Stimulated activated CD8-positive, alpha-beta memory T cell treated with anti-CD3 and anti-CD28 coated beads, Interleukin-2, amount 100 ng/mL, for 1 hour (primary cell): ENCODE data around the gene RHOV.
A peak's percentile ranks its signal among the peaks of the same experiment; 100 is the strongest.

Experiments
- DNase-seq, 2 donors: peaks; one replicate each; pipeline ENCODE4 v3.0.0-alpha.2; 2020; ENCODE audit warnings: low read depth in 2 of 2

Gene RHOV

DNA sequence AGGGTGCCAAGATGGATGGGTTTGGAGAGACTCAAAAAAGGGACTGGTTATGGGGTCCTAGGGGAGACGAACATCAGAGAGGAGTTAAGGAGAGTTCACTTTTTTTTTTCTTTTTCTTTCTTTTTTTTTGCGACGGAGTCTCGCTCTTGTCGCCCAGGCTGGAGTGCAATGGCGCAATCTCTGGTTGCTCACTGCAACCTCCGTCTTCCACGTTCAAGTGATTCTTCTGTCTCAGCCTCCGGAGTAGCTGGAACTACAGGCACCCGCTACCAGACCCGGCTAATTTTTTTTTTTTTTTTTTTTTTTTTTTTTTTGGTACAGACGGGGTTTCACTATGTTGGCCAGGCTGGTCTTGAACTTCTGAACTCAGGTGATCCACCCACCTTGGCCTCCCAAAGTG is 29.0 kb downstream of the RHOV start:
- DNase-seq: no peak

DNA sequence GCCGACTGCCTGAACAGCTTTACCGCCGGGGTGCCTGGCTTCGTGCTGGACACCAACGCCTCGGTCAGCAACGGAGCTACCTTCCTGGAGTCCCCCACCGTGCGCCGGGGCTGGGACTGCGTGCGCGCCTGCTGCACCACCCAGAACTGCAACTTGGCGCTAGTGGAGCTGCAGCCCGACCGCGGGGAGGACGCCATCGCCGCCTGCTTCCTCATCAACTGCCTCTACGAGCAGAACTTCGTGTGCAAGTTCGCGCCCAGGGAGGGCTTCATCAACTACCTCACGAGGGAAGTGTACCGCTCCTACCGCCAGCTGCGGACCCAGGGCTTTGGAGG is 29.4 kb downstream of the RHOV start:
- DNase-seq: no peak

DNA sequence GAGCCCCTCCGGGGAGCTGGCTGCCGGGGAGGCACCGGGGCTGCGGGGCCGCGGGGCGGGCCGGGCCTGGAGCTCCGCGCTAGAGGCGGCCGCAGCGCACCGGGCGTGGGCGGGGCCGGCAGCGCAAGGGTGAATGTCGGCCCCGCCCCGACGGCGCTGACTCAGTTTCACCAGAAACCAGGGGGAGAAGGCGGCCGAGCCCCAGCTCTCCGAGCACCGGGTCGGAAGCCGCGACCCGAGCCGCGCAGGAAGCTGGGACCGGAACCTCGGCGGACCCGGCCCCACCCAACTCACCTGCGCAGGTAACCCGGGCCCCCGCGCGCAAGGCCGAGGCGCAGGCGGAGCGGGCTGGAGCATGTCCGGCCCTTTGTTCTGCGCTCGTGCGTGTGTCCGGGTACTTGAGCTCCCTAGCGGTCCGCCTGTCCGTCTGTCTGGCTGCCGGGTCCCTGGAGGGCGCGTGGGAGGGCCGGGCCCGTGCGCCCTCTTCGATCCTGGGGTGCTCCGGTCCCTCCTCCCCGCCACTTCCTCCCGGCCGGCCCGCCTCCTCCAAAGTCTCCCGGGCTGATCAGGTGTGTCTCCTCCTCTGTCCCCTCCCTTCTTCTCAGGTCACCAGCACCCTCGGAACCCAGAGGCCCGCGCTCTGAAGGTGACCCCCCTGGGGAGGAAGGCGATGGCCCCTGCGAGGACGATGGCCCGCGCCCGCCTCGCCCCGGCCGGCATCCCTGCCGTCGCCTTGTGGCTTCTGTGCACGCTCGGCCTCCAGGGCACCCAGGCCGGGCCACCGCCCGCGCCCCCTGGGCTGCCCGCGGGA is 29.9 kb downstream of the RHOV start, which contains the start of gene SPINT1:
SPINT1 (plus strand) TSS at position 164 of the 811 bp plus-strand sequence; CDS start at position 671, 507 bp downstream.
- DNase-seq: peak in 1 of 2 donors; percentile 39

DNA sequence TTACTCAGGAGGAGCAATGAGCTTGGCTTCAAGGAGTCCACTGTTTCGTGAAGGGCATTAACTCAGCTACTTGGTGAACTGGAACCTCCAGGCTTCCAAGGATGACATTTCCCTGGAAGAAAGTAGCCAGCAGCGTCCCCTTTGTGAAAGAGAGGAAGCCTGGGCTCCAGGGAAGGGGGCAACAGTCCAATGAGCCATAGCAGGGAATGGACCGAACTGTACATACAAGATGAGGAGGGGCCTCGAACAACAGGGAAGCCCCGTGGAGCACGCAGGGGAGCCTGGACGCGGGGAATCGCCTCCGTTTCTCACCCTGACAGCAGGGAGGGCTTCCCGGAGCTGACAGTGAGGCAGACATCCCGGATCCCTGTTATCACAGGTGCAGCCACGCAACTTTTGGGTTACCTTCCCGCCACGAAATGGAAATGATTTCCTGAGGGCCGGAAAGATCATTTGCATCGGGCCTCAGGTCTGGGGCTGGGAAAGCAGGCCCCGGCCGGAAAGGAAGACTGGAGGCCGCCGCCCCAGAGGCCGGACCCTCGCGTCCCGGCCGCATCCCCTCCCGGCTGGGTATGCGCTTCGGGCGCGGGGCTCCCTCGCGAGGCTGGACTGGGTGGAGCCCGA is 30.7 kb downstream of the RHOV start:
- DNase-seq: no peak

DNA sequence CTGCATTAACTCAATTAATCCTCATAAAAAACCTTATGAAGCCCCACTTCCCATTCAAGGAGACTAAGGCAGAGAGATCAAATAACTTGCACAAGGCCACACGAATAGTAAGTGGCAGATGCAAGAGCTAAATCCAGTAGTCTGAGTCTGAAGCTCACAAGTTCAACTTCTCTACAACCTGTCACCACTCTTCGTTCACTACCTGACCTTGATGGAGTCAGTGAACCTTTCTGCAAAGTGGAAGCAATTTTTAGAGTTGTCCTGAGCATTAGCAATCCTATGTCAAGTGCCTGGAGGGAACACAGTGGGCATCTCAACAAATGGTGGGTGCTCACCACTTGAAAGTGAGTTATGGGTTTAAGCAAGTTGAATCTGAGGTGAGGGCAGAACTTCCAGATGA is 32.3 kb downstream of the RHOV start:
- no peak for DNase-seq

DNA sequence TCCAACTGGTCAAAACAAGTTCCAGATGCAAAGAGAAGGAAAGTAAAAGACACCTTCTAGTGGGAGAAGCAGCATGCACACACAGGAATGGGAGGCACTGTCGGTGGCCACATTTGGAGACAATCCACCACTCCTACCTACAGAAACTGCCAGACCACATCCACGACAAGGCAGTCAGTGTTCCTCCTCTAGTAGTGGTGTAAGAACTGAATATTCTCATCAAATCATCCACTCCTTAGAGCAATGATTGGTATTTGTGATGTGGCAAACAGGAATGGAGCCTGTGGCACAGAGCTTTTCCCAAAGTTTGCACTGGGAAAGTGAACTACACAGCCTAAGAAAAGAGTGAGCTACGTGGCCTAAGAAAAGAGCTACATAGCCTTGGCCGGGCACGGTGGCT is 35.3 kb downstream of the RHOV start:
- DNase-seq: no peak

DNA sequence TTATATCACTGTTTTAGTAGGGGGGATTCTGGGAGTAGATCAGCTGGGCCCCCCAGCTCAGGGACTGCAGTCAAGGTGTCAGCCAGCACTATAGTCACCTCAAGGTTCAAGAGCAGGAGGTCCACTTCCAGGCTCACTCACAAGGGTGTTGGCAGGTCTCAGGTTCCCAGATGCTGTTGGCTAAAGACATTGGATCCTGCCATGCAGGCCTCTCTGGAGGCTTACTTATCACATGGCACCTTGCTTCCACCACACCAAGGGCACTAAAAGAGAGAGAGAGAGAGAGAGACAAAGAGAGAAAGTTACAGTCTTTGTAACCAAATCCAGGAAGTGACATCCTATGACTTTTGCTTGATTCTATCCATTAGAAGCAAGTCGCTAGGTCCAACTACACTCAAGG is 38.0 kb downstream of the RHOV start:
- no peak for DNase-seq

DNA sequence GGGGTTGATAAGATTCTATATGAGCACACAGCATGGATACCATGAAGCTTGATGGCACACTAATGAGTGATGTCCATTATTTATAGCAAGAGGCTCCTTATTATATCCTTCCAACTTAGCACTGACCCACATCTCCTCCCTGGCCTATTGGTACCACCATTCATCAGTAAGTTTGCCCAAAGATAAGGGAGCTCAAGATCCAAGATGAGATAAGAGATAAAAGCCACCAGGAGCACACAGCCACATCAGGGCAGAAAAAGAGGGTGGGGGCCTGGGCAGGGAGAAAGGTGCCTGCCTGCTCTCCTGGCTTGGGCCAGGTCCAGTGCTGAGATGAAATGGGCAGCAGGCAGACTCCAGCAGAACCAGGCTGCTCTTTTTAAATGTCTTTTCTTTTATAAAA is 41.1 kb downstream of the RHOV start:
- DNase-seq: no peak

DNA sequence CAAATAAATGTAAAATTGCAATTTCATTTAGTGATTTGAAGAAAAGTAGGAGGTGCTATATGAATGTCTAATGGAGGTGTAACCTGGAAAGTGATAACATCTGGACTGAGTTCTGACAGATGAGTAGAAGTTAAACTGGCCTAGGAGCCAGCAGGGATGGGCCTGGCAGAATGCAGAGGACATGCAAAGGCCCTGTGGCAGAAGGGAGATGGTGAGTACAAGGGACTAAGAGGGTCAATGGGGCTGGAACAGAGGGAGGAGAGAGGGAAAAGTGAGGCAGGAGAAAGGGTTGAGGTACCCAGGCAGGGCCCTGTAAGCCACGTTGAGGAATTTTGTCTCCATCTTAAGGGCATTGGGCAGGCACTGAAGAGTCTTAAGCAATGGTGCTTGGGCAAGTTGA is 42.2 kb downstream of the RHOV start:
- DNase-seq: no peak

DNA sequence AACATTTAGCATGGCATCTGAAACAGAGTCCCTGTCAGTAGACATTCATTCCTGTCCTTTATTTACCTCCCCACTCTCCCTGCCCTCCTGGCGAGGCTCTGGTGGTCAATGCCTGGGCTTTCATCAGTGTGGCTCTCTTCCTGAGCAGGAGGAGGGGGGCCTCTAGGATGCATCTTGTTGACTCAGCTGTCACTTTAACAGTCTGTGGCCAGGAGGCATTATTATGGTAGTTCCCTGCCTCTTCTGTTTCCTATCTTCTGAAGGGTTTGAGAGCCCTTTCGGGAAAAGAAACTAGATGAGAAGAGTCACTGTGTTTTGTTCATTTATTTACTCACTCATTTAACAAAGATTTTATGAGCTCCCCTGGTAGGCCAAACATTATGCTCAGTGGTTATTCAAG is 43.1 kb downstream of the RHOV start:
- no peak for DNase-seq

DNA sequence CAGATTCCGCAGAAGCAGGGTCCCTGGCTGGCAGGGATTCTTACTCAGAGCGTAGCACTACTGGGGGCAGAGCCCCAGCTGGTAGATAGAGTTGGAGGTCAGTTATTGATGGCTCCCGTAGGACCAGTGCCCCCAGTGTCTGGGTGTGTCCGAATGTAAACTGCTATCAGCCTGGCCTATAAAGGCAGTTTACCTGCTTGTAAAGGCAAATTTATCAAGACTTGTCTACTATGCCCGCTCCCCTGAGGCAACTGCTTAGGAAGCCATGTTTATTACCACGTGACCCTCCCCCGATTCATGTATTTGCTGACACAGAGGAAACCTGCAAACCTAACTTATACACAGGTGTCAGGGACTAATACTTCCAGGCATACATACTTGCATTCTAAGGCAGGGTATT is 44.9 kb downstream of the RHOV start:
- DNase-seq: no peak

DNA sequence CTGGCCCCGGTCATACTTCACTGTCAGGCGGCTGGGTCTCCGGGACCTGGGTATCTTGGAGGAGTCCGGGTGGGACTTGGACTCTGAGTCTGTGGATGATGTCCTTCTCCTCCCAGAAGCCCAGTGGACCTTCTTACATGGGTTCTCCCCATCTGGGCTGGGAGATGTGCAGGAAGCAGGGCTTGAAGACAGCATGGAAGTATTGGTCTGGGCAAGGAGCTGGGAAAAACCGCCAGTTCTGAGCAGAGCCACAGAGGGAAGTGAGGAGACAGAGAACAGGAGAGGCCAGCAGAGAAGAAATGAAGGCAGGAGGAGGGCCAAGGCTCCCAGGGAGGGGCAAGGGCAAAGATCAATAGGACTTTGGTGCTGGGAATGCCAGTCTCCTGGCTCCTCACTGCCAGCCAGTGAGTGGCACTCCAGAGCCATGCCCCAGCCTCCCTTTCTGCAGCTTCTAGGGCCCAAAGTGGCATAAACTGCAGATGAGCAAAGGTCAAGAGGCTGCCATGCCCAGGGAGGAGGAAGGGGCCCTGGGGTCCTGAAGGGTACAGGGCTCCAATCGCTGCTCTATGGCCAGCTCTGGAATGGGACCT is 45.5 kb downstream of the RHOV start, which contains the start of gene PPP1R14D:
PPP1R14D (minus strand) TSS at position 262 of the 590 bp plus-strand sequence; CDS start at position 195, 67 bp downstream.
- no peak for DNase-seq

DNA sequence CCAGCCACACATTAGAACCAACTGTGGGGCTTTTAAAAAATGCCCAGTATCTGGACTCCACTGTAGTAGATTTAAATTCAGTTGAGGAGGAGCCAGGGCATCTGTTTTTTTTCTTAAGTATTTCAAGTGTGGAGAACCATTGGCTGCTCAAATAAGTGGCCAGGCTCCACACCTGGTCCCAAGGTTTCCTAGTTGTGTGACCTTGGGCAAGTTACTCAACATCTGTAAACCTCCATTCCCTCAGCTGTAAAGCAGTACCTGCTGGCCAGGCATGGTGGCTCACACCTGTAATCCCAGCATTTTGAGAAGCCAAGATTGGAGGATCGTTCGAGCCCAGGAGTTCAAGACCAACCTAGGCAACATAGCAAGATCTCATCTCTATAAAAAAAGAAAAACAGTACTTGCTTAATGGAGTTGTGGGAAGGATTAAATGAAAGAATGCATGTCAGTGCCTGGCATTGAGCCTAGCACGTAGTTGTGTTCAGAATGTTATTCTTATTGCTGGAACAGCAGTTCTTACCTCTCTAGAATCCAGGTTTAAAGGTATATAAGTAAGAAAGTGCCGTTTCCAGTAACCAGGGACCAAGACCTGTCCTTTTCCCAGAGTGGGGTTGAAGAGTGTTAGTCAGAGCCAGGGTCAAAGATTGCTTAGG is 47.5 kb downstream of the RHOV start:
- DNase-seq: no peak

DNA sequence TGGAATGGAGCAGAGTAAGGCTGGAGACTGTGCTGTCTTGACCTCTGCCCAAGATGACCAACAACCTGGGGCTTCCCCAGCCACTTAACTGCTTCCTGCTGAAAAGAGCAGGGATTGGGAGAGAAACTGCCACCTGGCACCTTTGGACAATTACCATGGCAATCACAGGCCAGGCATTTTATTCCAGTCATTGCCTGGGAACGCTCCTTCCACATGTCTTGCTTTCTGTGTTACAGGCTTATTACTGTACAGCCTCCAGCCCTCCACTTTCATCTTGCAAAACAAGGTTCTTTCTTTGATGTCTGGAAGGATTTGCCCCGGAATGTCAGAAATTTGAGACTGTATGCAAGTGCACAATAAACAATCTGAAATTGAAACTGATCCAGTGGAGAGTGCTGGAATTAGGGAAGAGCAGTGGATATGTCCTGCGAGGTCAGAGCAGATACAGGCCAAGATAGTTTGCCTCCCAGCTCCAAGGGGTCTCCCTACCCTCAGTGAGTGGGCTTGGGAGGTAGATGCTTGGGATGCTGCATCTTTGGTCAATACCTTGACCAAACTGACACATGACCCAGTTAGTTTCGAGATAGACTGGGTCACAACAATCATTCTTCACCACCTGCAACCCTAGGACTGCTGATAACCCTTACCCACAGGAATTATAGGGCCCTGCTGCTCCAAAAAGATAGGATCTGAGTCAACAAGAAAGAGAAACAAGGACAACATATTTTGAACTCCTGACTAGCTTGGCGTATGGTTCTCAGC is 48.2 kb downstream of the RHOV start:
- DNase-seq: no peak

DNA sequence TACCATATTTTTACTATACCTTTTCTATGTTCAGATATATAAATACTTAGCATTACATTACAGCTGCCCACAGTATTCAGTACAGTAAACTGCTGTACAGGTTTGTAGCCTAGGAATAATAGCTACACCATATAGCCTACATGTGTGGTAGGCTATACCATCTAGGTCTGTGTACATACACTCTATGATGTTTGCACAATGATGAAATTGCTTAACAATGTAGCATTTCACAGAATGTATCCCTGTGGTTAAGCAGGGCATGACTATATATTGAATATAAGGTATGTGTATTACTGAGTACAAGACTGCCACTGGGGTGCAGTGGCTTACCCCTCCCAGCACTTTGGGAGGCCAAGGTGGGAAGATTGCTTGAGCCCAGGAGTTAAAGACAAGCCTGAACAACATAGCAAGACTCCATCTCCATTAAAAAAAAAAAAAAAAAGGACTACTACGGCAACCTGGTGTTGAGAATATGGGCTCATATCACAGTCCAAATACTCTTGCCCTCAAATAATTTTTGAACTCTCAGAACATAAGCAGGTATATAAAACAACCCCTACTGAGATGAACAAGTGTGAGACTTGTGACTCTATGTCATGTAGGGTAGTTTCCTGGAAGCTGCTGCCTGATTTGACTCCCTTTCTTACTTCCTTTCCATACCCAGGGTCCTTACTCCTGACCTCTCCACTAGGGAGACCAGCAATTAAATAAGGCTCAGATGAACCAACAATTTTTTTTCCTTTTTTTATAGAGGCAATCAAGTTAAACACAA is 50.3 kb downstream of the RHOV start:
- no peak for DNase-seq
